DMS53 (cell line): Measurements from ENCODE around the gene CDC42BPG.
"Not testable (repeated sequence)": the region's sequence is repeated elsewhere in the genome, so short reads cannot be mapped to it uniquely, and the experiment has no call there.

Experiments used
- DNase-seq: peaks from one replicate; lab custom pipeline; 2025; lab: John Stamatoyannopoulos, UW

The CDC42BPG gene

DNA sequence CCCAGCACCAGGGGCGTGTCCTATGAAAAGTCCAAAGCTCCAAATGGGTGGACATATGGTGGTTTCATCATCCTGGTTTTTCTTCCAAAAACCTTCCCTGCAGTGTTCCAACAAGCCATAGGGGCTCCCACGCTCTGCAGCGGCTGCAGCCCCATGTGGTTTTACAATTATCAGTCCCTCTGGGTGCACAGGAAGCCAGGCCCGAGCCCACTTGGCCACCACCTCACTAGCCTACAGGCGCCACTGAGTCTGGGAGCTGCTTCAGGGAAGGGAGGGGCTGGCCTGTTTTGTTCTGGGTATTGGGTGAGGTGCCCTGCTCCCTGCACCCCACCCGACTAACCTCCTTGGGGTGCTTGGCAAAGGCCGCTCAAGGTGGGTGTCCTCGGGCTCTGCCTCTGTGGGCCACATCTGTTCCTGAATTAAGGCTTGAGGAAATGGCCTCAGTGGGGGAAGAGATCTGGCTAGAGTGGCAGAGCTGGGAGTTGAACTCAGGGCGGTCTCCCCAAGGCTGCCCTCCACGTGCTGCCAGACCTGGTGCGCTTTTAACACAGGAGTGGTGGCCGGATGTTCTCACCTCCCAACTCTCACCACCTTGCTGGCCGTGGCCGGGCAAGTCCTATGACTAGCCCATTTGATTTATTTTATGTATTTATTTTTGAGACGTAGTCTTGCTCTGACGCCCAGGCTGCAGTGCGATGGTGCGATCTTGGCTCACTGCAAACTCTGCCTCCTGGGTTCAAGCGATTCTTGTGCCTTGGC lies 5.3 kb upstream of the CDC42BPG start:
- DNase-seq: no peak

DNA sequence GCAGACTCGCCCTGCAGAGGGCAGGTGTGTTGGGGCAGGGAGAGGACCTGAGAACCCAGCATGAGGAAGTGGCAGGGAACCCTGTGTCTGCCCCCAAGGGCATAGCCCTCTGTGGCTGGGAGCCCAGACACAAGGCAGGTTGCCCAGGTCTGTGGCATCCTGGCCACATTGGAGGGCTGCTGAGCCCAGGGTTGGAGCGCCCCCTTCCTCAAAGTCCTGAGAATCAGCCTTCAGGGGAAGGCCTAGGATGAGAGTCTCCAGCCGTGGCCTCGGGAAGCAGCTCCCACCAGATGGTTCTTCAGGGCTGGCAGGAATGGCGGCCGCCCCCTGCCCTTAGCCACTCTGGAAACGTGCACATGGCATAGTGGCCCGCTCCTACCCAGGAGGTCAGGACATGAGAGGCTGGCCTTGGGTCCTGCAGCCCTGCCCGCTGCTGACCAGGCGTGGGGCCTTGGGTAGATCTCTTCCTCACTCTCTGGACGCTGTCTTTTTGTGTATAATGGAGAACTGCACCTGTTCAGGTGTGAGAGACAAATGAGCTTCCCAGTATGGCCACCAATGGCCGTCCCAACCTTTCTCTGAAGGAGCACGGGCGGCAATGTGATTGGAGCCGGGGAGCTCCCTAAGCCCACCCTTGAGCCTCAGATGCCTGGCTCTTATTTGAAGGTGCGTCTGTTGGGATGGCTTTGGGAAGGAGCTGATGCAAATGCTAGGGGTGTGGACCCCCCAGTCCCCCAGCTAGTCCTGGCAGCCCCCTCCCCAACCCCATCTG lies 4.6 kb upstream of the CDC42BPG start:
- peak; percentile 41 for DNase-seq

DNA sequence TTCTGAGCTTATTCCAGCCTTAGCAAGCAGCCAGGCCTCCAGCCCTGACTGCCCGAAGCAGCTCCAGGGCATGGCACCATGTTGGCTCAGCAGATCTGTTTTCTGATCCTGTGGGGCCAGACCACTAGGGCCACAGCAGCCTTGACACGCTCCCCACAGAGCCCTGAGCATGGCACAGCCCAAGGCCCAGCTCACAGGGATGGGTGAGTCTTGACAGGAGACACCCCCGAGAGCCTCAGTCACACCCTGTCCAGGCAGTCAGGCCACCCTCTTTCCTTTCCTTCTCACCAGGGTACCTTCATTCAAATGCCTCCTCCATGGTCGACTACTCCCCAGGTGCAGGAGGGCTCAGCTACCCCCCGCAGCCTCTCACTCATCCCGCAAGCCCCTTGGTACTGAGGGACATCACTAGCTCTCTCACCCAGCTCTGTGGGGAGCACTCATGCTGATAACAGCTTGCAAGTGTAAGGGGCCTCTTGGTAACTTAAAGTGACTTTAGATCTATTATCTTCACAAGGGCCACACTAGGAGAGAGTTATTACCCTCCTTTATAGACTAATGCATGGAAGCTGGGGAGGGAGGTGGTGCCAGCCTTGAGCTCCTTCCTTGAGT lies 3.9 kb upstream of the CDC42BPG start:
- DNase-seq: no peak

DNA sequence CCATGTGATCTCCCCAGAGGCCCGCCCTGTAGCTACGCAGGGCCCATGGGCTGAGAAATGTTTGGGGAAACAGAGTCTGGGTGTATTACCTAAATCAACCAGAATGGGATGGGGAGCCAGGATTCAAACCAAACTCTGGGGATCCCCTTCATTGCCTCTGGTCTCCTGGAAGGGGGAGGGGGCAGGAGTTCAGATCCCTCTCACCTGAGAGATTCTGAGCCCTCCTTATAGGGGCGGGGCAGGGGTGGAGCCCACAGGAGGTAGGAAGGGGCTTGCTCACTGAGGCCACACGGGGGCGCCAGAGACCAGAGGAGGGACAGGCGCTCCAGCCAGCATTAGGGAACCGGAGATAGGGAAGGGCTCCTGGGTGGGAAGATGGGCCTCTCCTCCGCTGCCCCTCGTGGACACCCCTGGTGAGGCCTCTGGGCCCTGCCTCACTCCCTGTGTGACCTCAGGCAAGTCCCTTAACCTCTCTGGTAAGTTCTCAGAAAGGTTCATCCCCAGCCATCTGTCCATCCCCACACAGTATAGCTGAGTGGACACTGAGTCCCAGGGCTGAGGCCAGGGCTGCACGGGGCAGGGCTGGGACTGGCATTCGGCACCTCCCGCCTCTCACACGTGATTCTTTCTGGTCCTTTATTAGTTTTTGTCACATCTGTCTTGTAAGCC lies 2.7 kb upstream of the CDC42BPG start:
- DNase-seq: peak; percentile 97

DNA sequence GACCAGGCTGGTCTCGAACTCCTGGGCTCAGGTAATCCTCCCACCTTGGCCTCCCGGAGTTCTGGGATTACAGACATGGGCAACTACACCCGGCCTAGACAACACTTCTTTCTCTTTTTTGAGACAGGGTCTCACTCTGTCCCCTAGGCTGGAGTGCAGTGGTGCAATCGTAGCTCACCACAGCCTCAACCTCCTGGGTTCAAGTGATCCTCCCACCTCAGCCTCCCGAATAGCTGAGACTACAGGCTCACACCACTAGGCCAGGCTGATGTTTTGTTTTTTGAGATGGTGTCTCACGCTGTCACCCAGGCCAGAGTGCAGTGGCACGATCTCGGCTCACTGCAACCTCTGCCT lies 1.3 kb upstream of the CDC42BPG start:
- DNase-seq: not testable (repeated sequence)

DNA sequence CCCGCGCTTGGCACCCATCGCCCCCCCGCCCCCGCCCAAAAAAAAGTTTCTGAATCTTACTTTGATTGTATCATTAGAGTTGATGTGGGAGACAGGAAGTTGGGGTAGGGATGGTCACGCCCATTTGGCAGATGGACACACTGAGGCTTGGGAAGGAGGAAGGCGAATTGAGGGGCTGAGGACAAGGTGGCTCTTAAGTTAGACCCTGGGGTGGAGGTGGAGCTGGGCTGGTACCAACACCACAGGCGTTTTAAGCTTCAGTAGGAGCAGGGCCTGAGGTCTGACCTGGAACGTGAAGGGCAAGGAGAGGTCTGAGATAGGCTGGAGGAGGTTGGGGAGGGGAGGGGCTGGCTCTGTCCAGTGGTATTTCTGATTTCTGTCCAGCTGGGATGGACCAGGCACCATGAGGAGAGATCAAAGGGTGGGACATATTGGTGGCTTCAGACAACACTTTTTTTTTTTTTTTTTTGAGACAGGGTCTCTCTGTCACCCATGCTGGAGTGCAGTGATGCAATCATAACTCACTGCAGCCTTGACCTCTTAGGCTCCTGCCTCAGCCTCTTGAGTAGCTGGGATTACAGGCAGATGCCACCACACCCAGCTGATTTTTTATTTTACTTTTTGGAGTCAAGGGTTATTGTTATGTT lies 799 bp upstream of the CDC42BPG start:
- DNase-seq: peak; percentile 43

DNA sequence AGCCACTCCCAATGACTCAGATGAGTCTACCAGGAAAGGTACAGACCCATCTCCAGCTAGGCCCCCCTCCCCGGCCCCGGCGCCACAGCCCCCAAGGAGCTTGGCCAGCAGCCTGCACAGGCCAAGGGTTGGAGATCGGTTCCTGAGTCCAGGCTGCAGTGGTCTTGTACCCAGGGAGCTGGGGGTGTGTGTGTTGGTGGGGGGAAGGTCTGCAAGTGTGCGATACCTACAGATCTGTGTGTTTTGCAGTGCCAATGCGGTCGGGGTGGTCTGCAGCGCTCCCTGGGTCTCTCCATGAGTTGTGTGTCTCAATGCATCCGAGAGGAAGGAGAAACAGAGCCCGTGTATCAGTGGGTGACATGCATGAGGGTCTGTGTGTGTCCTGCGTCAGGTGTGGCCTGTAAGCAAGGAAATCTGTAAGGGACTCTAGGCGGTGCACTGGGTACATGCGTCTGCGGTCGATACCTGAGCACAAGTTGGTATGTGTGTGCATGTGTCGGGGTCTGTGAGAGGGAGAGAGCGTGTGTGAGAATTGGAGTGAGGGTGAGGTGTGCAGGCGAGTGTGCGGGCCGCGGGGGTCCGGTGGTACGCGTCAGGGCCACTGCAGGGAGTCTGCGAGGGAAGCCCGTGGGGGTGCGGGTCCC lies 645 bp downstream of the CDC42BPG start:
- DNase-seq: peak; percentile 63

DNA sequence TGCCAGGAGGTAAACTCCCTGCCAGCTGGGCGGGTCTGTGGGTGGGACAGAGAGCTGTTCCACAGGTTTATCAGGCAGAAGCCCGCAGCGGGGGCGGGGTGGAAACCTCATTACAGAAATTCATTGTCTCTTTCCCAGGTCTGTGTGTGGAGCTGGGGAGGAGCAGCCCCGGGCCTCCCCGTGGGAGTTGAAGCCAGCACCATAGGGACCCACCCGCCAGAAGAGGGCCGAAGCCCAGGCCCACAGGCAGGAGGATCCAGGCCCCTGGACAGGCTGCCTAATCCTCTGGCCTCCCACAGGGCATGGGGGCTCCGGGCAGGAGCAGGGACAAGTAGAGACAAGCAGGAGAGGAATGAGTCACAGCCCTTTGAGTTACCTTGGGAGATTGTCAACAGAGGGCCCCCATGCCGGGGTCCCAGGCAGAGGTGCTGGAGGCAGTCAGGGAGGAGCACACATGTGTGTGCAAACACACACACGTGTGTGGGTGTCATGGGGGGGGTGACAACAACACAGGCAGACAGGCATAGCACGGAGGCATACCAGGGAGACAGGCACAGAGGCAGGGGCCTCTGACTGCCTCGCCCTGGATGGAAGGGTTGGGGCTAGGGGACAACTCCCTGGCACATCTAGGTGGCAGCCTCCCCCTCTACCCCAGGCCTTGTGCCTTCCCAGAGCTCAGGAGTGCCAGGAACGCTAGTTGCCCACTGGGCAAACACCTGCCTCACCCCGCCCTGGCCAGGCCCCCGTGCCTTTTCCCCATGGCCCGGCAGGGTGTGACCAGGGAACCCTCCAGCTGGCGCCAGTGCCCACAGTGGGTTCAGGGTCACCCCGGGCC lies 1.4 kb downstream of the CDC42BPG start:
- DNase-seq: peak; percentile 82

DNA sequence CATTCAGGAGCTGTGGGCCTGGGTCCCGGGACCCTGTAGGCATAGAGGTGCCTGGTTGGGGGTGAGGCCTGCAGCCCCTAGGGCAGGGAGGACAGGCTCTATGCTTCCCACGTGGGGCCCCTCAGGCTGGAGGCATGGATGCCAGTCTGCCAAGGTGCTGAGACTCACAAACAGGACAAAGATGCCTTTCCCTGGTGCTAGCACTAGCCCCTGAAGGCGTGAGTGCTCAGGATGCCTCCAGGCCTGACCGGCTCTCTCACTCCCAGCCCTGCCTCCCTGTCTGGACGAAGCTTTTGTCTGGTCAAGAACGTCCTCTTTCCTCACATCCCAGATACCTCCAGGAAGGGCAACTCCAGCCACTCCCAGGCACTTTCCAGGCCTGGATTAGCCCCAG lies 2.1 kb downstream of the CDC42BPG start:
- no peak for DNase-seq

DNA sequence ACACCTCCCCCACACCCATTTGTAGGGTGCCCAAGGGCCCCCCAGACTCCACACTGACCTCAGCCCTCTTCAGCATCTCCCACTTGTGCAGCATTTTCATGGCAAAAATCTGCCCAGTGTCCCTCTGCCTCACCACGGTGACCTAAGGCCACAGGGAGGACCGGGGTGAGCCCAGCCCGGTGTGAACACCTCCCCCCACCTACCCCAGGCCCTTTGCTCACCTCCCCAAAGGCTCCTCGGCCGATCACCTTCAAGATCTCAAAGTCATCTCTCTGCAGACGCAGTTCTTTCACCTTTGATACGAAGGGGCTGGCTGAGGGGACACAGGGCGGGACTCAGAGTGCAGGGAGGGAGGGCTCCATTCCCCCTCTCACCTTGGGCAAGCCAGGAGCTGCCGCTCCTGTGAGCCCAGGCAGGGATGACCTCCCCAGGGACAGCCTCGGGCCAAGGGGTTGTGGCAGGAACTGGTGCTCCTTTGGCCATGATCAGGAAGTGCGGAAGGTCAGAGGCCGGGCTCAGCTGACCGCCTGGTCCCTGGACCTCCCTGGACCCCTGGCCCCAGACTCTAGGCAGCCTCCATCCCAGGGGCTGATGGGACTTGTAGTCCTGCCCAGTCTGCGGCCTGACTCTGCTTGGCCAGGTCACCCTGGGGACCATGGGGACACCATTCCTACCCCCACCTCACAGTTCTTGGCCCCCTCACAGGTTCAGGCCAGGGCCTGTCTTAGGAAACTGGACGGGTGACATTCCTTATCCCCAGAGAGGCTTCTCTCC lies 2.7 kb downstream of the CDC42BPG start:
- no peak for DNase-seq

DNA sequence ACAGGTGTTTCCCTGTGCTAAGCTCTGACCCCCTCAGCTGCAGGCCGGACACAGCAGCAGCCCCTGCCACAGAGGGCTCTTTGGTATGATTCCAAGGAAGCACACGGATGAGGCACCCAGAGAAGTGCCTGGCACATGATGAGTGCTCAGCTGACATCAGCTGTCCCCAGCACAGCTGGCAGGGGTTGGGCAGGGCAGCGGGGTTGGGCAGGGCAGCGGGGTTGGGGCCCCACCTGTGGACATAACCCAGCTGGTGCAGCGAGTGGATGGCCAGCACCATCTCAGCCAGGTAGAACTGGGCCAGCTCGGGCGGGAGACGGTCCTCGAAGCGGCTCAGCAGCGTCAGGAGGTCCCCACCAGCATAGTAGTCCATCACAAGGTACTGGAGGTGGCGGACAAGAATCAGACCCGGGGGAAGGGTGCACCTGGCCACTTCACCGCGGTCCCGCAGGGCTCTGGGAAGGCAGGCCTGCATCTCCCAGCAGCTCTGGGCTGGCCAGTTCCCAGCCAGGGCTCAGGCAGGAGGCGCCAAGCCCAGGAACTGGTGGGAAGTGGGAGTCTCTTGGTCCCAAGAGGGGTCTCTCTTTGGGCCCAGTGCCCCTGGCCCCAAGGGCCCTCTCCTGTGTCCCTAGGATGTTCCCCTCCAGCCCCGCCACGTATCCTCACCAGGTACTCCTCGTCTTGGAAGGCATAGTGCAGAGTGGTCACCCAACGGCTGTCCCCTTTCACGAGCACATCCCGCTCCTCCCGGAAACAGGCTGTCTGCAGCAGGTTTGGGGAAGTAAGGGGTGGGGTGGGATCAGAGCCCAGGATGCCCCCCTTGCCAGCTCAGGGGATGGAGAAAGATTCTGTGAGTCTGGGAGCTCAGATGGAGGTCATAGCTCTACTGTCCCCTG lies 4.3 kb downstream of the CDC42BPG start:
- peak; percentile 52 for DNase-seq

DNA sequence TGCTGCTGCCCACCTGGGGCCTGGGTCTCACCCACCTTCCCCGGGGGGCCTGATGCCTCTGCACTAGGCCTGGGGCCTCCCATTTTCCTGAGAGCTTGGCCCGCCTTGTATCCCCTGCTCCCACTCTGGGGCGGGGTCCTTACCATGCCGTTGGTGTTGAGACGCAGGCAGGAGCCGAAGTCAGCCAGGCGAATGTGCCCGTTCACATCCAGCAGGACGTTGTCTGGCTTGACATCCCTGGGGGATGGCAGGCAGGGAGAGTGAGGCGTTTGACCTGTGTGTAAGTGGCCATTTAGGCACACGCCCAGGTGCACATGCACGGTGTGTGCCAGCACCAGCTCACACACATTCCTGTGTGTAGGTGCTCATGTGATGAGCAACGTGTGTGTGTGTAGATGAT lies 5.1 kb downstream of the CDC42BPG start:
- no peak for DNase-seq

DNA sequence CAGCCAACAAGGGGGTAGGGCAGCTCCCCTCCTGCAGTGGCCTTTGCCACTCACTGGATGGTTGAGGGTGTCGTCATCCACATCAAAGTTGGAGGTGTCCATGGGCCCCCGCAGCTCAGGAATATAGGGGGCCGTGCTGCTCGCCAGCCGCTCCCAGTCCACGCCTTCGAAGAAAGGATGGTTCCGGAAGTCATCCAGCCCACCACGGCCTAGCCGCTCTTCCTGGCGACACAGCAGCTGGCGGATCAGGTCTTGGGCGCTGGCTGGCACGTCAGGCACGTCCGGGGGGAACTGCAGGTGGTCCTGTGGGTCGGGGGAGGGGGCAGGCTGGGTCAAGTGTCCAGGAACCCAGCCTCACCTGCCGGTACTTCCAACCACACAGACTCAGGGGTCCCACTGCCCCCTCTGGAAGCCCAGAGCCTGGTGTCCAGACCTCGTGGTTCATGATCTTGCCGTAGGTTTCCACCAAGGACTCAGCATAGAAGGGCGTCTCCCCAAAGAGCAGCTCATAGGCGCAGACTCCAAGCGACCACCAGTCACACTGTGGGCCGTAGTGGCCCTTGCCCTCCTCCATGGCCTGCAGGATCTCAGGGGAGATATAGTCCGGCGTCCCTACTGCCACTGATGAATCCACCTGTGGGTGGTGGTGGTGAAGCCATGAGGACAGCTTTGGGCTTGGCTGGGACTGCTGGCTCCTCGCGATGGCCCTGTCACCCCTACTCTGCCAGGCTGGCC lies 5.7 kb downstream of the CDC42BPG start:
- DNase-seq: no peak

DNA sequence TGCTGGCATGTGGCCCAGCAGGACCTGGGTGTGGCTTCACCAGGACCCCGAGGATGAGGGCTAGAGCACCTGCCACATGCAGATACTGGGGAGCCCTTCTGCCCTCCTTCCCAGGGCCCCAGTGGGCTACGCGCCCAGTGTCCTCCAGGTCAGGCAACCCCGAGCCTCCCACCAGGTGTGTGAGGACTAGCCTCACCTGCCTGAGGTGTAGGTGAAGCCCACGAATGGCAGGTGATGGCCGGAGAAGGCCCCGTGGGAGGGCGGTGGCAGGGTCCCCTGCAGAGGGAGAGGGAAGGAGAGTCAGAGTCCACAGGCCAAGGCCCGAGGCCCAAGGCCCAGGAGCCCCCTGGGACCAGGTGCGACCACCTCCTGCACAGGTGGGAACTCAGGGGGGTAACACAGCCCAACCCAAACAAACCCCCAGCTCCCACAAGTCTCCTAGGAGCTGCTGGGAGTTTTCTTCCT lies 6.5 kb downstream of the CDC42BPG start:
- no peak for DNase-seq

DNA sequence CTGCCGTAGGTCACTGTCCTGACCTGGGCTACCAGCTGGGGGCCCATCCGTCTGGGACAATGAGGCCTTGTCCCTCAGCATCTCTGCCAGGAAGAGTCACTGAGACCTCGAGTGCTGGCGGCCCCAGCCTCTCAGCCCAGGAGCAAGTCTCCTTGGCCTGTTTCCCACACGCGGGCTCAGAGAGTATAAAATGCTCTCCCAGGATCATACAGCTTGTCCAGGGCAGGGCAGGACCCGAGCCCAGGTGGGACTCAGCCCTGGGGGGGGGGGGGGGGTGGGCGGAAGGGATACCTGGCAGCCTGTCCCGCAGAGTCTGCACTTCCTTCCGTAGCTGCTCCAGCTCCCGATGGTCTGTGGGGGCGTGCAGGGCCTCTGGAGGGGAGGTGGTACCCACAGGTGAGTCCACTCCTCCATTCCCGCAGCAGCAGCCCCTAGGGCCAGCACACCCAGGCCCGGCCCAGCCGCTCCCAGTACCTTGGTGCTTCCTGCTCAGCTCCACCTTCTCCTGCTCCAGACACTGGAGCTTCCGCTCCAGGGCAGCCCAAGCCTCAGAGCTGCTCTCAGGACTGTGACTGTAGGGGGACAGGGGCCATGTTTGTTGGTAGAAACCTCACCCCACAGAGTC lies 7.9 kb downstream of the CDC42BPG start:
- no peak for DNase-seq

DNA sequence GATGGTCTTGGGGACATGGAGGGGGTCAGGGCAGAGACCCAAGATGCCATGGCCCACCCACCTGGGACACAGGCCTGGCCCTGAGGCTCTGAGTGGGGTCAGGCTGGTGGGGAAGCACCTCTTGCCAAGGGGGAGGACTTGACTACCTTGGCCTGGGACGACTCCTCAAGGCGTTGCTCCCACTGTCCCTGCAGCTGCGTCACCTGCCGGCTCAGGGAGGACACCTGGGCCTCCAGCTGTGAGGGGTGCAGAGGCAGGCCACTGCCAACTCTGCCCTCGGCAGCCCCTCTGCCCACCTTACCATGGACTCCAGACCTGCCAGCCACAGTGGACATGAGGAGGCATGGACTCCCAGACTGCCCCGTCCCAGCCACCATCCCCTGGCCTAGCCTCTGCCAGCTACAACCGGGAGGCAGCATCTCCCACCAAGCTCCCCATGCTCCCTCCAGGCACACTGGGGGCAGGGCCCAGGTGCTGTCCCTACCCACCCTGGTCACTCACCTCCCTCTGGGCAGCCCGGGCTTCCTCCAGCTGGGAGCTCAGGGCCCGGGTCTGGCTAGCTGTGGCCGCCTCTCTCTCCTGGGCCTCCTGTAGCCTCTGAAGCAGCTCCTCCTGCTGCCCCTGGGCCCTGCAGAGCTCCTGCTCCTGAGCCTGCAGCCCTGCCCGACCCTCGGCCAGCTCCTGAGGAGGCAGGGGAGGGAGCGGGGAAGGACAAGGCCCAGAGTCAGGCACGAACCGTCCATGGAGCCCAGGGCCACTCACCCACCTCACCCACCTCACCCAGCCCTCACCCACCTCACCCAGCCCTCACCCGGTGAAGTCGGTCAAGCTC lies 8.6 kb downstream of the CDC42BPG start:
- peak; percentile 53 for DNase-seq
